ENCODE measurements around the gene PCGF1.

The PCGF1 gene

DNA sequence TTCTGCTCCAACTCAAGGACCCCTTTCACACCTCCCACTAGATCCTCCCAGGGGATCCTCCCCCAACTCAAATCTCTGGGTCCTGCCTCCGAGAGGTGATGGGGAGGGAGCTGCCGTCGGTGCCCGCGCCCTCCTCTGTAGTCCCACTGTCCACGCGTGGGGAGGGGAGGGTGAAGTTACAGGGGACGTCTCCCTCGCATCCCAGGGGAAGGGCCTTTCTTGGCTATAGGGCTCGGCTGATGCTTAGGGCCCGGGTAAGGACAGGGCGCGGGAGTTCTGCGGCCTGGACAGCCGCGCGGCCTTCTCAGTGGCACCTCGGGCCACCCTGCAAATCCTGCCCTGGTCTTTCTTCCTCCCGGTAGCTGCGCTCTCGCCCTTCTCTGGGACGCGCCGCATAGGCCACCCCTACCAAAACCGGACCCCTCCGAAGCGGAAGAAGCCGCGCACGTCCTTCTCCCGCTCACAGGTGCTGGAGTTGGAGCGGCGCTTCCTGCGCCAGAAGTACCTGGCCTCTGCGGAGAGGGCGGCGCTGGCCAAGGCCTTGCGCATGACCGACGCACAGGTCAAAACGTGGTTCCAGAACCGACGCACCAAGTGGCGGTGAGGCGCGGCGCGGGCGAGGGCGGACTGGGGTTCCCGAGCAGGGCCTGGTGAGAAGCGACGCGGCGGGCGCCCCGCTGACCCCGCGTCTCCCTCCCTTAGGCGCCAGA lies 7.9 kb upstream of the PCGF1 start:
- DNase-seq (ENCODE audit: low read depth) = no peak

DNA sequence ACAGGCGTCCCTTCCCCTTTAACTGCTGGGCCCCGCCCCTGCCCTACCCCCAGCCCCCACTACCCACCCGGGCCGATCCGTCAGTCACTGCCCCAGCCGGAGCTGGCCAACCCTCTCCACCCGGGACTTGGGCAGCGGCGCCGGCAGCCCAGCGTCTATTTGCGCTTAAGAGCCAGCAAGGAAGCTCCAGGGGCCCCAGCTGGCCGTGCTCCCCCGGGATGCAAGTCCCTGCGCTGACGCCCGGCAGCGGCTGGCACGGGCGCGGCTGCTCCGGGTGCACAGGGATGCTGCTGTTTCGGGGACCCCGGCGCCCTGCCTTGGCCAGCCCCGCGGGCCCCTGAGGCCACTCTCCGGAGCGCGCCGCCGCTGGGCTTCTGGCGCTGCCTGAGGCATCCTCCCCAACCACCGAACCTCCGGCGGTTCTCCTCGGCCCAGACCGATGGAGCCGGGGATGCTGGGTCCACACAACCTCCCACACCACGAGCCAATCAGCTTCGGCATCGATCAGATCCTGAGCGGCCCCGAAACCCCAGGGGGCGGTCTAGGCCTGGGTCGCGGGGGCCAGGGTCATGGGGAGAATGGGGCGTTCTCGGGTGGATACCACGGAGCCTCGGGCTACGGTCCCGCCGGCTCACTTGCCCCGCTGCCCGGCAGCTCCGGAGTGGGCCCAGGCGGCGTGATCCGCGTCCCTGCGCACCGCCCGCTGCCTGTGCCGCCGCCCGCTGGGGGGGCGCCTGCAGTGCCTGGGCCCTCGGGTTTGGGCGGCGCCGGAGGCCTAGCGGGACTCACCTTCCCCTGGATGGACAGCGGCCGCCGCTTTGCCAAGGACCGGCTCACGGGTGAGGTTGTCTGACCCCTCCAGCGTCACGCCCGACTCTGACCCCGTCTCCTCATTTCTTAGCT lies 7.1 kb upstream of the PCGF1 start, which contains the start of gene TLX2:
Gene TLX2 (plus strand): TSS at position 83 of the 903 bp plus-strand sequence. CDS start 357 bp downstream, at position 440.
- DNase-seq (ENCODE audit: low read depth) = no peak

DNA sequence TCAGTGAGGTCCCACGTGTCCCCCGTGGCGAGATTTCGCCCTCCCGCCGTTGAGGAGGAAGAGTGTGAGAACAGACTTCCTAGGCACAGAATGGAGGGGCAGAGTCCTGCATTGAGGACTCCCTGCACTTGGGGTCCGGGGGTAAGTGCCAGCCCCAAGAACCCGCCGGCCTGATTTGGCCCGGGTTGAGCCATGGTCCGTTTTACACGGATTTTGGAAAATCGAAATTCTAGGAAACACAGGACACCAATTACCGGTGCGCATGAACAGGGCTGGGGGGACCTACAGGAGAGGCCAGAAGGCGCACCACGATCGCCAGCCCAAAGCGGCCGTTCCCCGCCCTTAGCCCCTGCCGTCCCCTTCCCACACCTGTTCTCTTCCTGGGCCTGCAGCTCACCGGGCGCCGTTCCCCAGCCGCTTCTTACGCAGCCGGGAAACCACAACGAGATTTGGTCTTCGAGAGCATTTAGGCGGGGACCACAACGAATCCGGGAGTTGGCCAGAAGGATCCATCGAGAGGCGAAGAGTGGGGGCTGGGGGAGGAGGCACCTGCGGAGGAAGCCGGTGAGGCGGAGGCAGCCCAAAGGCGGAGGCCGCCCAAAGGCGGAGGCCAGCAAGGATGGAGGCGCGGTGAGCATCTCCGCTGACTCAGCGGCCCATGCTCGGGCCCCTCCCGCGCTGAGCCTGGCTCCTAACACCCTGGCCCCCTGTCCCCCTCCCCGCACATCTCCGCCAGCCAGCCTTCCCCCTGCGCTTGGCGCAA lies 6.3 kb upstream of the PCGF1 start:
- DNase-seq (ENCODE audit: low read depth) = no peak

DNA sequence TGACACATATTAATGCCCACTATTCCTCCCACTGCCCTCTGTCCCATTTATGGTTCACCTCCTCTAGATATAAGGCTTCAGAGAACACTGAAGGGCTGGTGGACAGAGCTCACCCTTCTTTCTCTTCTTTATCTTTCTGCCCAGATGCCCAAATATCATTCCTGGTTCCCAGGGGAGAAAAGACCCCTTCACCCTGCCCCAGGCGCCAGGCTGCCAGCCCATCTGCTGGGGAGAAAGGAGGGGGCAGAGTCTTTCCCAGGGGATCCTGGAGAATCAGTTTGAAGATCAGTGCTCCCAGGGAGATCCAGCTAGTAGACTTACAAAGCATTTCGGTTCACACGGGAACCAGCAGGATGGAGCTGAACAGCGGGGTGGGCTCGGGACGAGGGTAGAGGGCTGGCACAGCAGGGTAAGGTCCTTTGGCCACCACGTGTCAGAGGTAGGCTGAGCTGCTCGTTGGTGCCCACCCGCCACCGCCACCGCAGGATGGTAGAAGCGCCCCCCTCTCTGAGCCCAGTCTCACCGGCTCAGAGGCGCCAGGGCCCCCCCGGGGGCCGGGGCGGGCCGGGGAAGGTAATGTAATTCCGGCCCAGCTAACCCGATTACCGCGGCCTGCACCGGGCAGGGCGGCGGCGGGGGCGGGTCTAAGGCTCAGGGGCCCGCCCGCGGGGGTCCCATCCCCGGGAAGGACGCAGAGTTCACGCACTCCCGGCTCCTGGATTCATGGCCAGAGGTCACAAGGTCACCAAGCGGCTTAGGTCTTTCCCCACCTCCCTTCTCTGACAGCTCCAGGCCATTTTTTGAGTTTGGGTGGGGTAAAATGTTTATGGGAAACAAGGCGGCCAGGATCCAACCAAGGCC lies 5.5 kb upstream of the PCGF1 start:
- no peak for DNase-seq (ENCODE audit: low read depth)

DNA sequence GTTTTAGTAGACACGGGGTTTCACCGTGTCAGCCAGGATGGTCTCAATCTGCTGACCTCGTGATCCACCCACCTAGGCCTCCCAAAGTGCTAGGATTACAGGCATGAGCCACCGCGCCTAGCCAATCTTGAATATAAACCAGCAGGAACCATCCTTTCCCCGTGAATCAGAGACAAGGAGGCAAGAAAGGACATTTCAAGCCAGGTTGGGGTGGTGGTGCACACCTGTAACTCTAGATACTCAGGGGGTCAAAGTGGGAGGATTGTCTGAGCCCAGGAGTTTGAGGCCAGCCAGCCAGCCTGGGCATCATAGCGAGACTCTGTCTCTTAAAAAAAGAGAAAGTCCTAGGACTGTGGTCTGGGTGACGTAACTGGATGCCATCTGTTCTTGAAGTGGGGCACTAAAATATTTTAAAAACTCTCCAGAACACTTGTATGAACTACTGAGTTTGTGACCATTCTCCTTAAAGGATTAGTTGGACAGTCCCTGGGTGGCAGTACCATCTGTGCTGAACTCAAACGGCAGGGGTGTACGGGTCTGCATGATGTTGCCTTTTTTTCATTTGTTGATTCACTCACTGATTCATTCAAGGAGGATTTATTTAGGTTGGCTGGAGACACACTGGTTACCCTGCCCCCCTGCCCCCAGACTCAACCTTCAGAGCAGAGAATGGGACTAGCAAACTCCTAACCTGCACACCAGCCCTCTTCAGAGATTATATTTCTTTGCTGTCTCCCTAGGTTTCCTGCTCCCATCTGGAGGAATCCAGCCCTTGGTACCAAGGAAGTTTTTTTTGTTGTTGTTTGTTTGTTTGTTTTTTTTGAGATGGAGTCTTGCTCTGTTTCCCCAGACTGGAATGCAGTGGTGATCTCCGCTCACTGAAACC lies 3.9 kb upstream of the PCGF1 start:
- no peak for DNase-seq (ENCODE audit: low read depth)

DNA sequence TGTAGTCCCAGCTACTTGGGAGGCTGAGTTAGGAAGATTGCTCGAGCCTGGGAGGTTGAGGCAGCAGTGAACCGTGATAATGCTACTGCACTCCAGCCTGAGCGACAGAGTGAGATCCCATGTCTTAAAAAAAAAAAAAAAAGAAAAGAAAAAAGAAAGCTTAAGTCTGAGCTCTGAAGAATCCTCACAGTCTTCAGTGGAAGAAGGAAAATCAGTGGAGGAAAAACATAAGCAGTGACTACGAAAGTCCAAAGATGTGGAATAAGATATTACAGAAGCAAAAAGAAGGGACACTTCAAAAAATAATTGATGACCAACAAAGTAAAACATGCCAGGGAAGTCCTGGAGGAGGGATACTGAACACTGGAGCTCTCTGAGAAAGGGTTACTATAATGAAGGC lies 2.8 kb upstream of the PCGF1 start:
- no peak for DNase-seq (ENCODE audit: low read depth)

DNA sequence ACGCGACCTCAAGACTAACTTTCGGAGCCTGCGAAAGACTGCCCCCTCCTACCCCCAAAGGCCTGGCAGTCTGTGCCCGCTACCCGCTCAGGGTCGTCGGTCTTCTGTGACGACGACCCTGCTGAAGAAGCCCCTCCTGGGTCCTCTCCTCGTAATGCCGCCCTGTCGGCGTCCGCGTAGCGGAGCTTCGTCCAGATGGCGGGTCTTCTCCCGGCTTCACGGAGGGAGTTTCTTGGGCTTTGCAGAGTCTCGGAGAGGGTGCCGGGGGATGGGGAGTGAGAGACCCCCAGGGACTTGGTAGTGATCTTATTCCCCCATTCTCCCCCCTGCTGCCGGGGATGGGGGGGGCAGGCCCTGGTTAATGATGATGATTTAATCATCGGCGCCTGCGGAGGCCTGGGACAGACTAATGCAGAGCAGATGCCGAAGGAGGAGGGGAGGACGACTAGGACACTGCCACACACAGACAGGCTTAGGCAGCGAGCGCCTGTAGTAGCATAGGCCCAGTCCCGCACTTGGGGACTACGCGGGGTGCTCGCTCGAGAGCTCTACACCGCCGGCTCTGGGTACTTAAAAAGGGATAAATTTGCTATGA lies 528 bp upstream of the PCGF1 start:
- DNase-seq (ENCODE audit: low read depth) = no peak

DNA sequence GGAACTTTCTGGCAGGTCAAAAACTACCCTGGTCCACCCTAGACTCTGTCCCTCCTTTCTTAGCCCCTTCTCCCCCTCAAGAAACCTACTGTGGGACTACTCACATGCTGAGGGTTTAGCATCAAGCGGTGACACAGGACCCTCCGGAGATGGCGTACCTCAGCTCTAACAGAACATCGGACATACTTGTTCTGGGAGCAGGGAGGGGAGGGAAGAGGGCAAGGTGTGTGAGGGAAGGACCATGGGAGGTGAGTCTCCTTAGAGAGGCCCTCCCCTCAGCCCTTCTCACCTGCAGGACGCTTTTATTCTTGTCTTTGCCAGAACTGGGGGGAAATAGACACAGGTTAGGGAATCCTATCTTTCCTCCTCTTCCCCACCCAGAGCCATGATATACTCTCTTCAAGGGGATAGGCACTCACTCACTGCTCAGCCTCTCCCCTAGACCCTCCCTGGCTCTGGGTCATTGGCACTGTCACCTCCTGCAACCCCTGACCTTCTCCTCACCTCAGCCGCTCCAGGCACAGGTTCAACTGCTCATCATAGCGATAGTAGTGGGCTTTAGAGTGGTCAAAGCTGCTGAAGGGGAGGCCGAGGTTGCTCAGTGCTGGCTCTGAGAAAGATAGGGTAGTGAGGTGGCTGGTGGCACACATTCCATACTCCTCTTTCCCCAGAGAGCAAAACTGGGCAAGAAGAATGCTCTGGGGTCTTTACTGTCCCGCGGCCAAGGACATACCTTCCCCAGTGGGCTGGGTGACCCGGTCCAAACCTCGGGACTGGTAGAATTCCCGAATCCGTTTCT lies 1.8 kb downstream of the PCGF1 start:
- DNase-seq (ENCODE audit: low read depth) = no peak

DNA sequence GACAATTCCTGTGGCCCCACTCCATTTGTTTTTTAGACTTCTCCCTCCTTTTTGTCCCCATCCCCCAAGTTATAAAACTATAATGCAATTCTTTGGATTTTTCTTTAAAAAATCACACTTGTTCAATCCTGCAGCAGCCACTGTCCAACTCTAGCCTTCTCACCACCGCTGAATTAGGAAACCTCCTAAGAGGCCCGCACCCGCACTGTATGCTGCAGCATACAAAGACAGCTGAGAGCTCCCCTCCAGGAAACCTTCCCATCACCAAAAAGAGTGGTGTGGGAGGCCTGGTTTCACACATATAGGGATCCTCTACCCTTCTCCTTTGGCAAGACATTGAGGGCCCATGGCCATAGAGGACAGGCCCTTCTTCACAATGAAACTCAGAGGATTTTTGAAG lies 2.9 kb downstream of the PCGF1 start:
- no peak for DNase-seq (ENCODE audit: low read depth)

DNA sequence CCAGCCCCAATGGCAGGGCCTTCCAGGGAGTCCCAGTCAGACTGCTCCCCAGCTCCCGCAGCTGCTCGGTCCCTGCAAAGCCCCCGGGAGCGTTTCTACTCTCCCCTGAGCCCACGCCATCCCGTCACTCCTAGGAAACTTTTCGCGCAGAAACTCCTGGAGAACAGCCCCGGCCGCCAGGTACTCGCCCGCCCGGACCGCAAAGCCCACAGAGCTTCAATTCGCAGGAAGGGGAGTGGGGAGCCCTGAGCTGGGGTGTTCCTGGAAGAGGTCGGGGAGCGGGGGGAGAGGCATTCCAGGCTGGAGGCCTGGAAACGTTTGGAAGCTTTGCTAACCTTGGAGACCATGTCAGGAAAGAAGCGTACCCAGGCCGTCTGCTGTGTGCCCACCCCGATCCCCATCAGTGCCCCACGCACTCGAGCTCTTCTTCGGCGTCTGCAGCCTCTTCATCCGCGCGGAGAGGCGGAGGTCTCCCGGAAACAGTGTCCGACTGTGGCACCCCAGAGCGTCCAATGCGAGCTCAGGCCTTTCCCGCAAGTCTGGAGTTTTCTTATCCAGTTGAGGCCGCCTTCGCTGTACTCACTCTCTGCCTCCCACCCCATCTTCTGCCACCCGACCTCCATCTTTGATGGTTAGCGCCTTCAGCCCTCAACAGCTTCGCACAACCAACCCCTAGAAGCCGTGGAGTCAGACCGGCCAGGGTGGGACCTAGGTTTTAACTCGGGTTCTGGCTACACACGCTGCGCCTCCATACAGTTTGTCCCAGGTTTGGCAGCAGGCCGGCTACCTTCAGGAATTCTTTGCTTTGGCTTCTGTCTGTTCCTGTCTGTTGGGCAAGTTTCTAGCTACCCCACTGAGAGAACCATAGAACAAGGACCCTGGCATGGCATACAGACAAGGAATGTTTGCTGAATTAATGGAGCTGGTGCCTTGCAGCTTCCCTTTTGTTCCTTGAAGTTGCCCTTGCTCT lies 3.7 kb downstream of the PCGF1 start:
- no peak for DNase-seq (ENCODE audit: low read depth)

DNA sequence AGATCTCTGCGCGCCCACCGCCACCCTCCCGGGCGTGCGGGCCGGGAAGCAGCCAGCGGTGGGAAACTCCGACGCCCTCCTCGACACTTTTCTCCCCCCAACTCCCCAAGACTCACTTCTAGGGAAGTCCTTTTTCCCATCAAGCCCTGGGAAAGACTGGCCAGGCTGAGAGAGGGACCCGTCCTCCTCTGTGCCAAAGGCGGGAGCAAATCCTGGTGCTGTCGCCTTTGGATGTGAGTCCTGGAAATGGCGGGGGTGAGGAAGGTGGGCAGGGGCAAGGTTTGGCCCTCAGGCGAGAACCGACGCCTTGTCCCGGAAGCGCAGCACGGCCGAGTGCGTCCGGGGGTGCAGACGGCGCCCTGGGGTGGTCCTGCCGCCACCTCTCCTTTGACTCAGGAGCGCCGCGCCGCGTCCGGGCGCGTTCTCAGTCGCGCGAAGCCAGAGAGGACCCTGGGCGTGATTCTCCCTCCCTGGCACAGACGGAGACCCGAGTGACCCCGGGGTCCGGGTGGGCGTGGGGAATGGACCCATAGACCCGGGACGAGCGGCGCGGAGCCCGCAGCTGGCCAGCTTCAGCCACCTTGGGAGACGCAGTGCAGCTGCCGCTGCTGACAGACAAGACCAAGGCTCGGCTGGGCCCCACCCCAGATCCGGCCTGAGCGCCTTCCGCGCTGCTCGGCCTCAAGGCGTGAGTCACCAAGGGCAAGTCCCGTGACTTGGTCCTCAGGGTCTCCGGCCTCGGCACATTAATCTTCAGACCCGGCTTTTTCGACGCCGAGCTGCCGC lies 4.6 kb downstream of the PCGF1 start:
- no peak for DNase-seq (ENCODE audit: low read depth)

DNA sequence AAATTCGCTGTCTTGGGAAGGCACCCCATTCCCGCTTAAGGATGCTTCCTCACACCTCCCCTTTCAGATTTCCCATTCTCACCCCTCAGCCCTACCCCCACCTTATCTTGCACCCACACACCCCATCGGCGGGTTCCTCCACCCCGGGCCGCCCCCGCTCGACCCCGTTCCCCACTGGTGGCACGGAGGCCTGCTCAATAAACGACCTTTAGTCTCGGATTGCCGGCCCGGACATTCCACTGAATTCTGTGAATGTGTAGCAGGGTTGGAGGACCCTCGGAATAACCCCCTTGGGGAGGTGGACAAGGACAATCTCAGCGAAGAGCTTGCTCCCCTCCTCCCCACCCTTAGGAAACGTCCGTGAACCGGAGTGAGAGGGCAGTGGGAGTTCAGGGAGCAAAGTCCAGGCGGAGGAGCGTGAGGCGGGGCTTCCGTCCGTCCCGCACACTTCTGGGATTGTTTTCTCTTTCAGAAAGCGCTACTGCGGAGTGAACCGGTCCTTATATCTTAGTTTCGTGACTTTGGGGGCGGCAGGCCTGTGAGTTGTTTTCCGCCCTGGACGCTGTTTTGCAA lies 5.3 kb downstream of the PCGF1 start:
- no peak for DNase-seq (ENCODE audit: low read depth)

DNA sequence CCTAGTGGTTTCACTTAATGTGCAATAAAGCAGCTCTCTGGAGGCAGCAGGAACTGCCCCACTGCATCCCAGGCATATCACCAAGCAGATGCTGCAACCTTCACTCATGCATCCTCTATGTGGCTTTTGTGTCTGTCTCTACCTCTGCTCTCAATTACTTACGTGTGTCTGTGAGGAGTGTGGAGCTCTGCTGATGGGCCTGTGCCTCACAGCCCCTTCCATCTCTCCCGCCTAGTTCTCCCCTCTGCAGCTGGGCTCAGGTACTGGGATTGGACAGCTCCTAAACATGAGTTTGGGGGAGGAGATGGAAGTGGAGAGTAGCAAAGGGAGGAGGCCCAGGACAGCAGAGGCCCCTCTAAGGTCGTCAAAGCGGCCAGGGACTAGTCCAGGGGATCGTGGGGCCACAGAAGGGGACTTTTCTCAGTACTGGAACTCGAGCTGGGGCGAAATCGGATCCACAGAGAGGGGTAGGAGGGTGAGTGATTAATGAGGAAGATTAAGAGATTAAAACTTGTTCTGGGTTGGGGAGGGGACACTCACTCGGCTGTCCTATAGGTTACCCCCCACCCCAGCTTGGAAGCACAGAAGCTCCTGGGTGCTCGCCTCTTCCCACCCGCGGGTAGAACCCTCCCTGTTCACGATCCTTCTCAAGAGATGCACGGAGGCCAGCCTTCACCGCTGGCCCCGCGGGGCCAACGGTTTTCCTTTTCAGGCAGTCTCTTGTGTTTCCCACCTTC lies 6.0 kb downstream of the PCGF1 start:
- no peak for DNase-seq (ENCODE audit: low read depth)

DNA sequence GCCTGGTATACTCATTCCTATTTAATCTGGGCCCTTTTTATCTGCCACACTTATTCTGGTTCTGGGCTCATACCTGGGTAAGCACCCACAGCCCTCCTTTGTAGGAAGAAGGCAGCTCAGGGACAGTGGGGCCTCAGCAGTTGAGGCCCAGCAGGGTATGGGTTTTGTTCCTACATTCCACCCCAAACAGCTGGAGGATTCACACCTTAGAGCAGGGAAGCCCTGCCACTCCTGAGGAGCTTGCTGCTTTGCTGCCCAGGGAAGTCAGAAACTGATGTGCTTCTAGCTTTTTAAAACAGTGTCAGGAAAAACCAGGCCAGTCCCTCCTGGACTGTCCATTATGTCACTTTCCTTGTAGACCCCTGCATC lies 6.9 kb downstream of the PCGF1 start:
- no peak for DNase-seq (ENCODE audit: low read depth)

DNA sequence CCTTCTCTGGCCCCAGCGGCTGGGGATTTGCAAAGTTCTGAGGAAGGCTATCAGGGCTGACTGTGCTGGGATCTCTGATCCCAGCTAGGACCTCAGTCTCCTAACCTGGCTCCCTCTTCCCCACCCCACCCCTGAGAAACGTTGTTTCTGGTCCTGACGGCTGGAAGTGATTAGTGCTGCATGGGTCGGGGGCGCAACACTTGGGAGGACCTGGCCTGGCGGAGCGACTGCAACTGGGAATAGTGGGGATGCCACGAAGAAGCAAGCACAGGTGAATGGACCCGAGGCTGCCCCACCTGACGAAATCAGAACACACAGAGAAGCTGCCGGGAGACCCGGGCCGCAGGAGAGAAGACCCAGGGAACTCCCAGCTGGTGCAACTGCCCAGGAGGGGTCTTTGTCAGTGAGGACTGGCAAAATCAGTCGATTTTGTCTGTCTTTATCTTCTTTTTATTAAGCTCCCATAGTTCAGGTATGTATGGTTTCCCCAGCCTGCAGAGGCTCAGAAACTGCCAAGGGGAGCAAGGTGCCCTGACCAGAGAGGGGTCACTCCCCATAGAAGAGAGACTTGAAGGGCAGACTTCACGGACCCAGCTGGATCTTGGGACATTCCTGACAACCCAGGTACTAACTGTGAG lies 7.4 kb downstream of the PCGF1 start:
- no peak for DNase-seq (ENCODE audit: low read depth)

Data from stimulated activated CD8-positive, alpha-beta memory T cell treated with anti-CD3 and anti-CD28 coated beads, Interleukin-15, amount 100 ng/mL, for 24 hours (primary cell).